EH (cell line): ENCODE data around the gene SUGCT.

Experiments used
- DNase-seq: peaks from one replicate; pipeline ENCODE4 v3.0.0-alpha.2; 2015; ENCODE audit warnings: low read depth

The SUGCT gene

GRCh38 chr7:40329601-40330153 is 194.9 kb downstream of the SUGCT start:
- DNase-seq: peak; percentile 72

- DNase-seq: no peak
Measured at GRCh38 chr7:40330408-40330807, 195.6 kb downstream of the SUGCT start.

DNA sequence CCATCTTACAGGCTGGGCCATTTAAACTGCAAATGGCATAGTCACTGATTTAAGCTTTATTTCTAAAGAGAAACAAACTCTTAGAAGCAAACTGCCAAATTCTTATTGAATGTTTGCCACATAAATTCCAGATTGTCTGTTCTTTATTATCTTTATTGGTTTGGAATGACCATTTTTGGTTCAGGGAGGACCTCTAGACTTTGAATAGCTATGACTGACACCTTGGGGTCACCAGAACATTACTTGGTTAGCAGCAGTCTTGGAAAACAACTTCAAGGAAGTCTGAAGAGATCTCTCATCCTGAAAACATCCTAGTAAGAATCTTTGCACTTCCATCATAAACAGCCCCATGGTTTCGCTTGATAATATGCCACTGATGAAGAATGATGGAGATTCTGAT is 197.1 kb downstream of the SUGCT start:
- peak; percentile 91 for DNase-seq

GRCh38 chr7:40332516-40332915 is 197.7 kb downstream of the SUGCT start:
- no peak for DNase-seq

DNA sequence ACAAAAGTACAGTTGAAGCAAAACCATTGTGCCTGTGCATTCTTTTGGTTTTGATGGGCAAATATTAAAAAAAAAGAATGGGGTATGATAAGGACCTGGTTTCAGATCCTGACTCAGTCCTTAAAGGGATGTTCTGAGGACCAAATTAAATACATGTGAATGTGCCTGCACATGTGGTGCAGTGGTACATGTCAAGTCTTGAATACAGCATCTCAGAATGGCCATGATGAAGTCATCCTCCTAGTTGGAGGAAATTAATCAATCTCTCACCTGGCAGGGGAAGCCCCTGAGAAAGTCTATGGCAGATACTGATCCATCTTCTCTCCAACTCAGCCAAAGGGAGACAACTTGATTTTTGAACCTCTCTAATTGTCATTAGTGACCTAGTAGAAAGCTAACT is 207.0 kb downstream of the SUGCT start:
- DNase-seq: no peak

DNA sequence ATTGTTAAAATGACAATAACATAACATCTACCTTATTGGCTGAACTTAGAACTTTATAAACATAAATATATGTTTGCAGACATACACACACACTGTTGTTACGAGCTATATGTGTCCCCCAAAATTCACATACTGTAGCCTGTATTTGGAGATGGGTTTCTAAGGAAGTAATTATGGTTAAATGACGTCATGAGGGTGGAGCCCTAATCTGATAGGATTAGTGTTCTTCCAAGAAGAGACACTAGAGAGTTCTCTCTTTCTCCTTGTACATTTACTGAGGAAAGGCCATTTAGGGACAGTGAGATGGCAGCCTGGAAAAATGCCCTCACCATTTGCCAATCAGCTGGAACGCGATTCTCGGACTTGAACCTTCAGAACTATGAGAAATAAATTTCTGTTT is 211.7 kb downstream of the SUGCT start:
- no peak for DNase-seq

DNA sequence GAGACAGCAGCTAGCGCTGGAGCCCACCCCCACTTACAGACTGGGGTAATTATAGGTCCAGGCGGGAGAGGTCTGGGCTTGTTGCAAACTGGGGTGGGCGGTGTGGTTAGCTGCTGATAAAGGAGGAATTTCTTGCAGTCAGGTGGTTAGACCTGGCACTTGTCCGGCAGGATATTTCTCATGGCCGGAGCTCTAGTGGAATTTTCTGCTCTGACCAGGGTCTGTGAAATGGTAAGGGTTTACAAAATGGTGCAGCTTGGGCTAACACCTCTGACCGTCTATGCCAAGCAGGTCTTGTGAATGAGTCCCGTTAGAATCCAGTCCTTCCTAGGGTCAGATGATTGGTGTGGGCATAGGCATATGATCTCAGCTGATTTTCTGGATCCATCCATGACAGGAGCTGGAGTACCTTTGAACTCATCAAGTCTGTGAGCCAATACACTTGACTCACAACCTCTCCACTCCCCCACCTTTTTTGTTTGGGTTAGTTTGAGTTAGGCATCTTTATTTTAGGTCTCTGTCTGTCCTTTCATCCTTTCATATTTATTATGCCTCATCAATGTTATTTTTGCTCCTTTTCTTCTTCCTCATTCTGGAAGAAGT is 213.4 kb downstream of the SUGCT start:
- no peak for DNase-seq

- DNase-seq: no peak
Measured at GRCh38 chr7:40350100-40350499, 215.3 kb downstream of the SUGCT start.

DNA sequence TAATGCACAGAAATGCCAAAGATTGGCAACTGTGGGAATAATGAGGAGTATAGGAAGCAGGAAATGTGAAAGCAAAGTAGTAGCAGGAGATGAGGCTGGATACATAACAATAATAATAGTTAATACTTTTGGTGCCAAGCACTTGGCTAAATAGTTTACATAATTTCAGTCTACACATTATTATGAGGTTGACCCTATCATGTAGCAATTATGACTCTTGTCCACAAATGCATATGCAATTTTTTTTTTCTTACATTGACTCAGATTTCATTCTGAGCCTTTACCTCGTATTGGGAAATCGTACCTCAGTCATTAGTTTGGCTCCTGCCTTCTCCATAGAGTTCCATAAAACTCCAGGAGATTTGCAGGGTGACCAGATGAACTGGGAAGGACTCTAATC is 219.9 kb downstream of the SUGCT start:
- DNase-seq: no peak

DNA sequence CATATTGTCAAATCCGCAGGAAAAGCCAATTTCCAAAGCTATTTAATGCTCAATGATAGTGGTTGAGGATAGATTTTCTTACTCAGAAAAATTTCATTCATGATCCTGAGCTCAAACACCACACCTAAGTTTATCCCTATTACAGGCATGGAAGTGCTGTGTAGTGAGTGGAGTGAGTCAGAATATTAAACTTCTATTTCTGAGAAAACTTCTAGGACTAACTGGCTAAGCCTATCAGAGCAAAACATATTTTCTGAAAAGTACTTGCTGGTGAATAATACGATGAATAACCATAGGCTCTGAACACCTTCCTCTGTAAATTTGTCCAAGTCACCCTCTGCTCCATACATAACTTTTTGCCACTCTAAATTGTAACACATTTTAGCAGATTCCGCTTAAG is 221.5 kb downstream of the SUGCT start:
- DNase-seq: peak; percentile 30

DNA sequence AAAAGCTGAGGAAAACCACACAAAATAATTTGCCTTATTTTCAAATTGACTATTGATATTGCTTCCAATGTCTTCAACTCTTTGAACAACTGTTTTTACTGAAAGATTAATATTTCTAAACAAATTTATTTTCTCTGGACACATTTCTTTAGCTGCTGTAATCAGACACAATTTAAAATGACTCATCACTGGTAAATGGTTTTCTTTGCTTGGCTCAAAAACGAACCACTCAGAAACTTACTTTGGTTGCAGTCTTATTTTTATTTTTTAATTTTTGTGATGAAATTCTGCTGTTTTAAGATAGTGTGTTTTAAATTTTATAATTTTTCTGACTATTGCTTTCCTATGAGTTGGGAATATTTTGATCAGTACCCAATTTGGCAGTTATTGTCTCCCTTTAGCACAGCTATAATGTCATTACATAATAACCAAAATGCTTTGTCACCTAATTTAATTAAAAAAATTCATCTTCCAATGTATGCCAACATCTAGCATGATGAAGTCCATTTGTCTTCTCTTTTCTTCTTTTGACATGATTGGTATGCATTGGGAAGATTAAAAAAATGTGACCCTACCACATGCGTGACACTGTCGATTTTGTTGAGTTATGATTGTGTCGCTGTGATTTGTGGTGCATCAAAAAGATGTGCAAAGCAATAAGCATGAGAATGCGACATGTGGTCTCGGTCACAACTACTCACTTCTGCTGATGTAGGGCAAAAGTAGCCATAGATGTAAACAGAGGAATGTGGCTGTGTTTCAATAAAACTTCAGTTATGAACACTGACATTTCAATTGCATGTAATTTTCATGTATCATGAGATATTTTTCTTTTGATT is 222.3 kb downstream of the SUGCT start:
- DNase-seq: peak; percentile 36

GRCh38 chr7:40369641-40370277 is 235.0 kb downstream of the SUGCT start:
- DNase-seq: no peak

DNA sequence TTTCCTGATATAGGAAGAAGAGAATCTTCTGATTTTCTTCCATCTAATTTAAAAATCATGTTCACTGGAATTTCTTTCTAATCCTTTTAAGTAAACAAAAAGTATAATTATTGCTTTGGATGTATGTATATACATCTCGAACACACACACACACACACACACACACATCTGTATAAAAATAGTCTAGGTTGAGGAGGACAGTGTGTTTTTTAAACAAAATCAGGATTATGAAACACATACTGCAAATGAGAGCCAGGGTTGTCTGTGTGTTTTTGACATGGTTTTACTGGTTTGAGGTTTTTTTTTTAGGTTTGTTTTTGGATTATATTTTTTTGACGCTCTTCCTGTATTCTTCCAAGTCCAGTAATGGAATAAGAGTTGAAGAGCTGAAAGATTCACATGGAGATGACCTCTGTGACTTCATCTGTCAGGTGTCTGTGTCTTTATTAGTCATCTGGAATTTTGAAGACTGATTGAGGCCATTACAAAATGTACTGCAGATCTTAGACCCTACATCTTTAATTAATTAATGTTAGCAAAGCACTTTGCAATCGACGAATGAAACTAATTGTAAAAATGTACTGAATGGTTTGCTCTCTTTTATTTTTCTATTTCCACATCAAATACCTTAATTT is 237.1 kb downstream of the SUGCT start:
- peak; percentile 29 for DNase-seq

GRCh38 chr7:40374575-40374974 is 239.8 kb downstream of the SUGCT start:
- no peak for DNase-seq

GRCh38 chr7:40380111-40380510 is 245.3 kb downstream of the SUGCT start:
- DNase-seq: peak; percentile 13

GRCh38 chr7:40382145-40382544 is 247.3 kb downstream of the SUGCT start:
- DNase-seq: peak; percentile 15

- no peak for DNase-seq
Measured at GRCh38 chr7:40393660-40394059, 258.9 kb downstream of the SUGCT start.

DNA sequence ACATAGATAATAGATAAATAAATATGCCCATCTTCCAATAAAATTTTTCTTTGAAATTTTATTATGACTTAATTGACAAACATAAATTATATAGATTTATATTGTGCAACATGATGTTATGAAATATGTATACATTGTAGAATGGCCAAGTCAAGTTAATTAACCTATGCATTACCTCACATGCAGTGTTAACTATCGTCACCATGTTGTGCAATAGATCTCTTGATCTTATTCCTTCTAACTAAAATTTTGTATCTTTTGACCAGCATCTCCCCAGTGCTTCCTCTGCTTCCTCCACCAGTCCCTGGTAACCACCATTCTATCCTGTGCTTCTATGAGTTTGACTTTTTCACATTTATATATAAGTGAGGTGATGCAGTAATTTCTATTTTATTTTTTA is 259.6 kb downstream of the SUGCT start:
- no peak for DNase-seq

GRCh38 chr7:40400525-40400924 is 265.7 kb downstream of the SUGCT start:
- no peak for DNase-seq

GRCh38 chr7:40401406-40401805 is 266.6 kb downstream of the SUGCT start:
- DNase-seq: peak; percentile 71

- DNase-seq: peak; percentile 31
Measured at GRCh38 chr7:40402661-40403060, 267.9 kb downstream of the SUGCT start.

DNA sequence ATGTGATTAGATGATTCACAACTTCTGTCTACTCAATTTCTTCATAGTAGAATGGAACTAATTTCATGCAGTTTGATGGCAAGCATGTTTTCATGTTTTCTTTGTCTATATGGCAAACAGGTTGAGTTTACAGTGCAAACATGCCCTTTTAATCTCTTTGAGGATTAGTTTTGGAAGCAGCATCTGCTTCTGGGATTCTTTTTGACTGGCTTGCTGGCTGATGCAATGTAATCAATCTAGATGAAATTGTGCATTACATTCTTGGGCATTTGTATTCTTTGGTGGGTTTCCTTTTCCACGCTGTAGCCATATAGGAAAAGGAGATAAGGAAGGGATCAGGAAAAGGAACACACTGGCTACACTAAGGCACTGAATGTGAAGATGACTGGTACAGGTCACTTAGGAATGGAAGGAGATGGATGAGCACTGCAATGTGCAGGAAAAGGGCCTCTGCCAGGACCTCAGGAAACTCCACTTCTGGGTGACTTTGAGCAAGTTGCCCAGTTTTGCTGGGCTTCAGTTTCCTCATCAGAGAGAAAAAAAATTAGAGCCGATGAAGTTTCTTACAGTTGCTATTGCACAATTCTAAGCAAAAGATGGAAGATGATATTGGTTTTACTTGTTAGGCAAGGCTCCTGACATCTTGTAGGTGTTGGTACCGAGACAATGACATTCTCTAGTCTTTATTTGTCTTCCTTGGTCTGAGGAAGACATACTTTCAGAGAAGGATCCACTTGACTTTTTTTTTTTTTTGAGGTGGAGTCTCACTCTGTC is 269.1 kb downstream of the SUGCT start:
- peak; percentile 29 for DNase-seq
